ENCODE measurements around the gene DAO.
"Not testable (repeated sequence)": the region's sequence is repeated elsewhere in the genome, so short reads cannot be mapped to it uniquely, and the experiment has no call there.

Gene DAO

DNA sequence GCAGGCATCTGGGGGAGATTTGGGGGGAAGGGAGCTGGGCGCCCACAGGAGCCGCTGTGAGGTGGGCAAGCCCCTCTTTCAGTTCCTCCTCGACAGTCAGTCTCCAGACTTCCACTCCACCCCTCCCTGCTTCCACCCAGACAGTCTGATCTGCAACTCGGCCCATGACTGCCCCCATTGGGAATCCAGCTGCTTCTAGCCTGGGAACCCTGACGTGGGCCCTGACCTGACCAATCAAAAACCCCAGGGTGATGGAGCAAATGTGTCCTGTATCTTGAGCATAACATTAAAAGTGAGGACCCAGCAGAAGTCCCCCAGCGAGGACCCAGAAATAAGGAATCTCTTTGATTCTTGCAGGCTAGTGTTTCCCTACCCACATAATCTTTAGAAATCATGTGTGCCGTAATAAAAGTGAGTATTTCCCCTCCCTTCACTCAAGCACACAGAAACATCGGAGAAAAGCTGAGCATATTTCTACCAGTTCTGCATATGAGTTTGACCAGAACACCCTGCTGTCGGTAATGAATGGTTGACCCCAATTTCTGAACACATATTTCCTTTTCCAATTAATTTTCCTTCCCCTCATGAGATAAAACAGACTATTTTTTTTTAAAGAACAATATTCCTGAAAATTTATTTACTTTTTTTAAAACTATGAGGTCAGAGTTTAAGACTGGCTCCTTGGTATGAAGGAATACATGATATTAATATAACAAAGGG, 28.9 kb upstream of the DAO start:
- no peak for DNase-seq (ENCODE audit: low read depth in 2 of 2)

DNA sequence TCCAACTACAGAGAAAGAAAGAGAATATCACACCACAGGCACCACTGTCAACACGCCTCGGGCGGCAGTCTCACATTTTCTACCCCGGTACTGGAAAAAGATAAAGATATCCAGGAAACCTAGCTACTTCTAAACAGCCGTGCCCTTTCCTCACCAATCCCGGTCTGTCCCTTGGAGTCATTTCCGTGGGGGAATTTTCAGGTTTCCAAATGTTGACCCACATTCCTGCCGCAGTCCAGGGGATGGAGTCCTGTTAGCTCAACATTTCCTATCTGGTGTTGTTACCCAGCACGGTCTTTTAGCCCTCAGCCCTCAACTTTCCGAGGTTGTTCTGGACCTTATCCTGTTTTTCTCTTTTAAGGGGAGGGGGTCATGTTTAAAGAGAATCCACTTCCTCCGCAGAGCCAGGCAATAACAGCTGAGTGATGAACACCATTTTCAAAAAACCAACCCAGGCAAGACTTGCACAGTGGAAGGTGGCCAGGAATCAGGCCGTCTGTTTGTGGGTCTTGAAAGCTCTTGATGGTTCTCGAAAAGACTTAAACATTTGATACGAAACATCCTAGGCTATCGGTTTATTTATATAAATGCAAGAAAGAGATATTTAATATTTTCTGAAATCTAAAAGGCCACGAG, 27.1 kb upstream of the DAO start:
- DNase-seq (ENCODE audit: low read depth in 2 of 2): no peak

DNA sequence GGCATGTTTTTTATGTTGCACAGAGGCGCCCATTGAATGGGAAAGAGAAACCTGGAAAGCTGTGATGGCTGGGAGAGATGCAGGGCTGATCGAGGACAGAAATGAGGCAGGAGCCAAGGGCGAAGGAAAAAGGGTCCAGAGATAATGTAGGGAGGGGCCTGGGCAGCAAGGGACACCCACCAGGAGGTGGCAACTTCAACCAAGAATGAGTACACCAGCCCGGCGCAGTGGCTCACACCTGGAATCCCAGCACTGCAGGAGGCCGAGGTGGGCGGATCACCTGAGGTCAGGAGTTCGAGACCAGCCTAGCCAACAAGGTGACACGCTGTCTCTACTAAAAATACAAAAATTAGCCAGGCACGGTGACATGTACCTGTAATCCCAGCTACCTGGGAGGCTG, 26.5 kb upstream of the DAO start:
- DNase-seq (ENCODE audit: low read depth in 2 of 2): no peak

DNA sequence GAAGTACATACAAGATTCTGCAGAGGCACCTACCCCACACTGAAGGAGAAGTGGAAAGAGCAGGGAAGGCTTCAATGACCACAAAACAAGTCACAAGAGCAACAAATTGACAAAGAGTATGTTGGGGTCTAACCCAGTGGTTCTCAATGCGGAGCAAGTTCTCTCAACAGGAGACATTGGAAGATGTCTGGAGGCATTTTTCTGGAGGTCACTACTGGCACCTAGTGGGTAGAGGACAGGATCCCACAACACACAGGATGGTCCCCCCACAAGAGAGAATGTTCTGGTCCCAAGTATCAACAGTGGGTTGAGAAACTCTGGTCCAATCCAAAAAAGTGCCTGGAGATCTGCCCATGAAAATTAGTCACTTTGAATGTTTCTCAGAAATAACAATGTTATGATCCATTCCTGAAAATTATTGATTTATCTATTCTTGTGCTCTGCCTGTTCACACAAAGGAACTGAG, 25.9 kb upstream of the DAO start:
- no peak for DNase-seq (ENCODE audit: low read depth in 2 of 2)

- DNase-seq (ENCODE audit: low read depth in 2 of 2): no peak
These were observed 25.2 kb upstream of the DAO start for GRCh38 chr12:108854451-108855283.

DNA sequence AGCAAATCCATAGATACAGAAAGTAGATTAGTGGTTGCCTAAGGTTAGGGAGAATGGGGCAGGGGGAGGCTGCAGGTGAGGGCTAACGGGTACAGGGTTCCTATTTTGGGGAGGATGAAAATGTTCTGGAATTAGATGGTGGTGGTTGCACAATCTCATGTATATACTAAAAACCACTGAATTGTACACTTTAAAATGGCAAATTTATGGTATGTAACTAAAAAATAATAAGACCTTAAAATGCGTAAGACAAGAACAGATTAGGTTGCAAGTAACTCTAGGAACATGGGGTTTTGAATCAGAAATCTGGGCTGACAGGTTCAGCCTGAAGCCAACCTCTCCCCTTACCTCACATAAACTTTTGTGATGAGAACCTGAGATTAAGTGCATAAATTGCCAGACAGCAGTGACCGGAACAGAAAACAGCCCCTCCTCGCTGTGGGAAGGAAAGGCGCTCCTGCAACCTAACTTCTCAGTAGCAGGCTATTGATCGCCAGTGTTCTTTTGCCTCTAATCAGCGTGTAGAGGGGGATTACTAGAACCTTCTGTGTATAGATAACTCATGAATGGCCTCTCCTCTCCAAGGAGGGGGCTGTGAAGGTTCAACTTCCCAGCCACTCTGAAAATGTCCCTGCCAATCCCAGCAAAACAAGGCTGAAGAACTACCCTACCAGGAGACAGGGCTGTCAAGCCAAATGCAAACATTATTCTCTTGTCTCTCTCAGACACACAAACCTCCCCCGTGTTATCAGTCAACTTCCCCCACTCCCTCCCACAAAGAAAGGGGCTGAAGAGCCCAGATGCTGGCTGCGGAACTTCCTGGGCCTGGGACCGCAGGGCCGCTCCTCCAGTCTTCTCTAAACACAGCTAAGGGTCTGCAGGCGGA, 24.4 kb upstream of the DAO start:
- DNase-seq (ENCODE audit: low read depth in 2 of 2): no peak

DNA sequence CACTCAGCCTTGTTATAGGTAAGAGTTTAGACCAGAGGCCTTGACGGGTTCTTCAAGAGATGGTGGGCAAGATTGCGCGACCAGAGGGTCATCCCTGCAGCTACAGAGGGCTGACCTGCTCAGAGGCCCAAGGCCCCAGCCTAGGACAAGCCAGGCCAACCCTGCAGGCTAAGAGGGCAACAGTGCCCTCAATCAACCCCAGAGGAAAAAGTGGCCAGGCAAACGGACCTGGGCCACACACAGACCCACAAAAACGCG, 23.8 kb upstream of the DAO start:
- no peak for DNase-seq (ENCODE audit: low read depth in 2 of 2)

- peak; percentile 49 to 52 for DNase-seq (ENCODE audit: low read depth in 2 of 2)
These were observed 23.3 kb upstream of the DAO start for GRCh38 chr12:108856428-108857157.

DNA sequence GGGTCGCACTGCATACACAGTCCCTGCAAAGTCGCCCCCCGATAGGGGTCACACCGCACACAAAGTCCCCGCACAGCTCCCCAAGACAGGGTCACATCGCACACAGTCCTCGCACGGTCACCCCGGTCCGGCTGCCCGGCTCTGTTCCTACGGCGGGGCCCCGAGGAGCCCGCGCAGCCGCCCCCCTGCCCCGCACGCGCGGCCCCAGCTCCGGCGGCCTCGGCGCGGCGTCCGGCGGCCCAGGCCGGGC, 22.8 kb upstream of the DAO start:
- no peak for DNase-seq (ENCODE audit: low read depth in 2 of 2)

GRCh38 chr12:108858311-108859074, 21.4 kb upstream of the DAO start:
- DNase-seq (ENCODE audit: low read depth in 2 of 2): no peak

- DNase-seq (ENCODE audit: low read depth in 2 of 2): not testable (repeated sequence)
These were observed 20.6 kb upstream of the DAO start for GRCh38 chr12:108859141-108859922.

DNA sequence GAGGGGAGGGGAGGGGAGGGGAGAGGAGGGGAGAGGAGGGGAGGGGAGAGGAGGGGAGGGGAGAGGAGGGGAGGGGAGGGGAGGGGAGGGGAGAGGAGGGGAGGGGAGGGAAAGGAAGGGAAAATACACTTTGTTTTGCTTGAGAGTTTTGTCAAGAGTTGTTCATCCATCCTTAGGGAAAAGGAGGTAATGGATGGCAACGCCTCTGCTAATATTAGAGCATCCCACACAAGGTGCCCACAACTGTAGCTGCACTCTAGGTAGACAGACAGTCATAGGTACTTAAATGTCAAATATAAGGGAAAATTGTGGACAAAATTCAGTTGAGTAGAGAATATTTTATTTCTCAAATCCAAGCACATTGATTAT, 20.0 kb upstream of the DAO start:
- DNase-seq (ENCODE audit: low read depth in 2 of 2): no peak

DNA sequence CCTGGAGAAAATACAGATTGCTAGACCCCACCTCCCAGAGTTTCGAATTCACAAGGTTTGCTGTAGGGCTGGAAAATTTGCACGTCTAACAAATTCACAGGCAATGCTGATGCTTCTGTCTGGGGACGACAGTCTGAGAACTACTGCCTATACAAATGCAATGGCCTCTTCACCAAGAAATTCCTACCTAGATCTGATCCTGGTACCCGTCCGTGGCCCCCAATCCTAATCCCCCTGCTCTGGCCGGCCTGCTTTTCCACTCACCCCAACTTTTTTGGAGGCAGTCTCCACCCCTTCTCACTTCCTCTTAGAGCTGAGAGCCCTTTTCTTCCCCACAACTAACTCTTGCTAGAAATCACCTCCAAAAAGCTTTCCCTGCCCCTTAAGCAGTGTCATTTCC, 19.4 kb upstream of the DAO start:
- no peak for DNase-seq (ENCODE audit: low read depth in 2 of 2)

- DNase-seq (ENCODE audit: low read depth in 2 of 2): no peak
These were observed 17.9 kb upstream of the DAO start for GRCh38 chr12:108861878-108862587.

GRCh38 chr12:108862588-108862959, 17.3 kb upstream of the DAO start:
- no peak for DNase-seq (ENCODE audit: low read depth in 2 of 2)

- no peak for DNase-seq (ENCODE audit: low read depth in 2 of 2)
These were observed 14.7 kb upstream of the DAO start for GRCh38 chr12:108865169-108865568.

GRCh38 chr12:108866083-108866482, 13.8 kb upstream of the DAO start:
- DNase-seq (ENCODE audit: low read depth in 2 of 2): not testable (repeated sequence)

- no peak for DNase-seq (ENCODE audit: low read depth in 2 of 2)
These were observed 11.1 kb upstream of the DAO start for GRCh38 chr12:108868781-108869180.

DNA sequence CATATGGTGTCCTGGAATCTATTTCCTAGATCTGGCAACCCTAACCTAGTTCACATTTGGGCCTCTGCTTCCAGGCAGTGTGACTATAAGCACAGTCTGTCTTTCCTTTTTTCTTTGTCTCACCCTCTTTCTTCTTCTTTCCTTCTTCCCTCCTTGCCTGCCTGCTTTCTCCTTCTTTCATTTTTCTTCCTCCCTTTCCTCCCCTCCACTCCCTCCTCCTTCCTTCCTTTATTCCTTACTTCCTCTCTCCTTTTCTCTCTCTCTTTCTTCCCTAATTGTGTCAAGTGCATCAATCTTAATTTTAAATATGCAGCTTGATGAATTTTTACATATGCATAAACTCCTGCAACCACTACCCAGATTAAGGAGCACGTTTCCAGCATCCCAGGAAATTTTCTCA, 4.6 kb upstream of the DAO start:
- no peak for DNase-seq (ENCODE audit: low read depth in 2 of 2)
